GM04503 (cell line): ENCODE data around the gene WDR55.
"Not testable (repeated sequence)": the region's sequence is repeated elsewhere in the genome, so short reads cannot be mapped to it uniquely, and the experiment has no call there.

Source experiments
- DNase-seq: peaks from one replicate; pipeline ENCODE4 v3.0.0-alpha.2; 2012; ENCODE audit warnings: low read depth

Gene WDR55

GRCh38 chr5:140647042-140647419 lies 17.7 kb upstream of the WDR55 start:
- no peak for DNase-seq

- no peak for DNase-seq
Observed at GRCh38 chr5:140658870-140659269, 5.8 kb upstream of the WDR55 start.

- not testable (repeated sequence) for DNase-seq
Observed at GRCh38 chr5:140660371-140660770, 4.3 kb upstream of the WDR55 start.

- DNase-seq, result no peak
Observed at GRCh38 chr5:140664030-140664358, 710 bp upstream of the WDR55 start.

- not testable (repeated sequence) for DNase-seq
Observed at GRCh38 chr5:140671035-140671434, 6.3 kb downstream of the WDR55 start.

GRCh38 chr5:140671472-140672125 lies 6.9 kb downstream of the WDR55 start:
- no peak for DNase-seq

- DNase-seq, result no peak
Observed at GRCh38 chr5:140672455-140673186, 7.9 kb downstream of the WDR55 start.

GRCh38 chr5:140673187-140673976 lies 8.7 kb downstream of the WDR55 start, which contains the start of gene DND1:
TSS of gene DND1 (minus strand) at chr5:140673576. CDS start at chr5:140673542, 34 bp downstream.
- DNase-seq, result no peak

GRCh38 chr5:140674211-140674610 lies 9.5 kb downstream of the WDR55 start:
- DNase-seq, result no peak

- no peak for DNase-seq
Observed at GRCh38 chr5:140674629-140675028, 9.9 kb downstream of the WDR55 start.

GRCh38 chr5:140677947-140678346 lies 13.2 kb downstream of the WDR55 start:
- DNase-seq, result no peak

- DNase-seq, result no peak
Observed at GRCh38 chr5:140678993-140679392, 14.3 kb downstream of the WDR55 start.

GRCh38 chr5:140690376-140690932 lies 25.8 kb downstream of the WDR55 start:
- DNase-seq, result no peak

- DNase-seq, result peak; percentile 87
Observed at GRCh38 chr5:140690941-140691924, 26.5 kb downstream of the WDR55 start, which contains the start of the genes HARS1 and HARS2. TSS of gene HARS1 (minus strand) at chr5:140691370. CDS start at chr5:140691304, 66 bp downstream. TSS of gene HARS2 (plus strand) at chr5:140691455. CDS start at chr5:140691649, 194 bp downstream.

GRCh38 chr5:140694276-140694675 lies 29.6 kb downstream of the WDR55 start:
- no peak for DNase-seq

- DNase-seq, result no peak
Observed at GRCh38 chr5:140696891-140697492, 32.3 kb downstream of the WDR55 start.

- peak; percentile 93 for DNase-seq
Observed at GRCh38 chr5:140700177-140701144, 35.8 kb downstream of the WDR55 start, which contains the start of gene ZMAT2. TSS of gene ZMAT2 (plus strand) at chr5:140700447. CDS start at chr5:140700461, 14 bp downstream.

GRCh38 chr5:140707812-140708211 lies 43.1 kb downstream of the WDR55 start:
- DNase-seq, result no peak

- not testable (repeated sequence) for DNase-seq
Observed at GRCh38 chr5:140708787-140709186, 44.1 kb downstream of the WDR55 start.
